ENCODE measurements around the gene DPP4. TPM values are rescaled to one million over a fixed set of nuclear protein-coding genes. Genes with fewer than 3 reads are reported as not detected.

The DPP4 gene
- total and polyA plus RNA-seq, 2 experiments from 2014 or later, result 31.6 to 39.9 TPM

DNA sequence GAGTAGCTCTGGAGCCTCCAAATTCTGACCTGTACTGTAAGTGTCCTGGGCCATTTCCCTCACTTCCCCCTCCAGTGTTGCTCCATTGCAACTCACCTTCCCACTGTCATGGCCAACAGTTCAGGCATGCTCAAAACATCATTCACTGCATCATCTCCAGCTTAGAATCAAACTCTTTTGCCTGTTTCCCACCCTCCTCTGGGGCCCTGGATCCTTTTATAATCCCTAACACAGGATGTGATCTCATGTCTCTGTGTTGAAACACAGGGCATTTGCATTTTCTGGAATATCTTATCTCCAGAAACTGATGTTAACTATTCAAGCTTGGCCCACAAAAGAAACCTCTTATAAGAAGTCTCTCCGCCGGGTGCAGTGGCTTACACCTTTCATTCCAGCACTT, 3.0 kb downstream of the DPP4 start:
- TF ChIP-seq EZH2 (IDR thresholded peaks at IDR 0.05; ENCODE audit: insufficient read depth, poor library complexity, severe bottlenecking) (no peak), EZH2phosphoT487 (IDR thresholded peaks at IDR 0.05; ENCODE audit: insufficient read depth, low read depth) (no peak)
- Histone ChIP-seq H3K9ac (no peak overlapping the region), H2AFZ (no peak overlapping the region), H3K27me3 (replicated peaks; ENCODE audit: insufficient read depth) (no peaks in the 10 kb centered on the region), H3K36me3 (ENCODE audit: low read depth) (no peaks in the 10 kb centered on the region), H3K79me2 (ENCODE audit: insufficient read depth) (no peaks in the 10 kb centered on the region; the same call in 1 of the 2 replicates), H4K20me1 (ENCODE audit: insufficient read depth) (no peaks in the 10 kb centered on the region), H3K27ac (no peak overlapping the region), H3K4me3 (no peak overlapping the region), H3K9me3 (ENCODE audit: low read depth) (no peaks in the 10 kb centered on the region), H3K9me2 (ENCODE audit: insufficient read depth) (no peaks in the 10 kb centered on the region), H3K4me2 (ENCODE audit: unreplicated experiment) (peak overlapping the region; percentile 89), H3F3A (ENCODE audit: insufficient read depth) (peaks cover 38% of the 10 kb centered on the region), H3K4me1 (ENCODE audit: insufficient read depth) (peaks cover 60% of the 10 kb centered on the region)
- in situ Hi-C loops (cut with MboI), result no loop called here
- DNase-seq, result no peak
- WGBS, 2 experiments (ENCODE audit: low coverage in 1 of 2, low lambda C conversion rate in 2 of 2, missing lambda C conversion rate in 2 of 2), result 85 to 90% methylated on average over 2 of the region's 2 CpGs

DNA sequence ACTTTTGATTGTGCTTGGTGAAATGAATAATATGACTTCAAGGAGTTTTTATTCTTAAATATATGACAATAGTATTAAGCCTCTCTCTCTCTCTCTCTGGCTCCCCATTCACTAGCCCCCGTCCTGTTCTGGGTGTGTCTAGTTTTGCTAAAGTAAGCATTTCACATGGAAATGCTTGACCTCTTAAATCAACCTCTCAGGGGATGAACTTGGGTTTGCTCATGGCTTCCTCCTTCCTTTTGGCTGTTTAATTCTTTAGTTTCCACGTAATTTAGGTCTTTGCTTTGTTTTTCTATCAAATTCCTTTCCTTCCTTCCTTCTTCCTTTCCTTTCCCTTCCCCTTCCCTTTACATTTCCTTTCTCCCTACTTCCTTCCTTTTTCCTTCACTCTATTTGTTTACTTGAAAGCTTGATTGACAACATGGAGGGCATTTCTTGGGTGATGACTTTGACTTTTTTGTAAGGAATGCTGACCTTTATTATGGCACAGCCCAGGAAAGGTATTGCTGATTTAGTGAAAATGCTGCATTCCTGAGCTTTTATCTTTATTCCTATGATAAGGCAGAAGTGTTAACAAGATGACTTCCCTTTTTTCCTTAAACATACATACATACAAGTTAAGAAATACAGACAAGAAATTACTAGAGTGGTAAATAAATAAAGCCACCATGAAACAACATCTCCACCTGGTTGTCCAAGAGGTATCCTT, 3.6 kb downstream of the DPP4 start:
- Histone ChIP-seq H3K27me3 (replicated peaks; ENCODE audit: insufficient read depth) (no peaks in the 10 kb centered on the region), H4K20me1 (ENCODE audit: insufficient read depth) (no peaks in the 10 kb centered on the region; the same call in 1 of the 2 replicates), H3K79me2 (ENCODE audit: insufficient read depth) (no peaks in the 10 kb centered on the region; the same call in 1 of the 2 replicates), H3K4me2 (ENCODE audit: unreplicated experiment) (peak overlapping the region; percentile 33), H3K4me1 (ENCODE audit: insufficient read depth) (peaks cover 55% of the 10 kb centered on the region), H3K4me3 (no peak overlapping the region), H3K9me2 (ENCODE audit: insufficient read depth) (no peaks in the 10 kb centered on the region), H3K36me3 (ENCODE audit: low read depth) (no peaks in the 10 kb centered on the region), H3K9ac (no peak overlapping the region), H3K9me3 (ENCODE audit: low read depth) (no peaks in the 10 kb centered on the region), H3K27ac (no peak overlapping the region), H2AFZ (0 out of 2 replicates have a peak overlapping the region, but pooled peaks have one; percentile 34), H3F3A (ENCODE audit: insufficient read depth) (peaks cover 32% of the 10 kb centered on the region)
- TF ChIP-seq EZH2 (IDR thresholded peaks at IDR 0.05; ENCODE audit: insufficient read depth, poor library complexity, severe bottlenecking) (no peak), EZH2phosphoT487 (IDR thresholded peaks at IDR 0.05; ENCODE audit: insufficient read depth, low read depth) (no peak)
- in situ Hi-C loops (cut with MboI), result no loop called here
- DNase-seq, result no peak
- WGBS, 2 experiments (ENCODE audit: low coverage in 1 of 2, low lambda C conversion rate in 2 of 2, missing lambda C conversion rate in 2 of 2), result 10 to 13% methylated on average over 2 of the region's 2 CpGs

DNA sequence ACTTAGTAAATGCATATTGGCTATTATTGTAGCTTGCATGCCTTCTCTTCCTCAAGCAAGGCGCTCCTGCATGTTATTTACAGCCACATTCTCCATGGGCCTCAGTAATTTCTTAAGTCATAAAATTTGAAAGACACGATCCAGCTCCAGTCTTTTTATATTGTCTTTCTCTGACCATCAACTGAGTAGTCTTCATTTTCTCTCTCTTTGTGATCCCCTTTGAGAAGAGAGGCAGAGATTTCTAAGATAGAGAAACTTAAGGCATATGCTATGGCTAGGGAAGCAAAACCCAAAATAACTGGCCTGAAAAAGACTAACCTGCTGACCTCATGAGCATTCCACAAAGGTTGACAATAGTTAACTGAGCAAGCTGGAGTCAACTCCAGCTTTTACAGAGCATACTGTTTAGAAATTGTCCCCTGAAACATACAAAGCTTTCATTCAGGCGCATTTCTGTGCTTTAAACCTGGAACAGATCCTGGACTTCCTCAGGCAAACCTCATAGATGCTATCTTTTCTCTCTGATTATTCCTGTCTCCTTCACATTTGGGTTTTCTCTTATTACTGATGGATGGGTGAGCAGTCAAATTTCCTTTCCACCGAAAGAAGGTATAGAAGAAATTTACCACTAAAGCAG, 4.6 kb downstream of the DPP4 start:
- H3K36me3 ChIP-seq (ENCODE audit: low read depth), result no peaks in the 10 kb centered on the region
- WGBS, 2 experiments (ENCODE audit: low coverage in 1 of 2, low lambda C conversion rate in 2 of 2, missing lambda C conversion rate in 2 of 2), result 98 to 100% methylated on average over 4 of the region's 4 CpGs
- H3K27me3 ChIP-seq (replicated peaks; ENCODE audit: insufficient read depth), result no peaks in the 10 kb centered on the region
- no peak overlapping the region for H3K4me2 ChIP-seq (ENCODE audit: unreplicated experiment)
- DNase-seq, result no peak
- in situ Hi-C loops (cut with MboI), result no loop called here
- no peaks in the 10 kb centered on the region; the same call in none of the 2 replicates for H3K79me2 ChIP-seq (ENCODE audit: insufficient read depth)
- TF ChIP-seq EZH2phosphoT487 (IDR thresholded peaks at IDR 0.05; ENCODE audit: insufficient read depth, low read depth) (no peak), EZH2 (IDR thresholded peaks at IDR 0.05; ENCODE audit: insufficient read depth, poor library complexity, severe bottlenecking) (no peak)
- H3K27ac ChIP-seq, result no peak overlapping the region
- H4K20me1 ChIP-seq (ENCODE audit: insufficient read depth), result no peaks in the 10 kb centered on the region; the same call in 1 of the 2 replicates
- no peak overlapping the region for H3K4me3 ChIP-seq
- no peak overlapping the region for H2AFZ ChIP-seq
- H3K9ac ChIP-seq, result no peak overlapping the region
- H3K9me2 ChIP-seq (ENCODE audit: insufficient read depth), result no peaks in the 10 kb centered on the region
- peaks cover 45% of the 10 kb centered on the region for H3K4me1 ChIP-seq (ENCODE audit: insufficient read depth)
- no peaks in the 10 kb centered on the region for H3K9me3 ChIP-seq (ENCODE audit: low read depth)
- peaks cover 22% of the 10 kb centered on the region for H3F3A ChIP-seq (ENCODE audit: insufficient read depth)

DNA sequence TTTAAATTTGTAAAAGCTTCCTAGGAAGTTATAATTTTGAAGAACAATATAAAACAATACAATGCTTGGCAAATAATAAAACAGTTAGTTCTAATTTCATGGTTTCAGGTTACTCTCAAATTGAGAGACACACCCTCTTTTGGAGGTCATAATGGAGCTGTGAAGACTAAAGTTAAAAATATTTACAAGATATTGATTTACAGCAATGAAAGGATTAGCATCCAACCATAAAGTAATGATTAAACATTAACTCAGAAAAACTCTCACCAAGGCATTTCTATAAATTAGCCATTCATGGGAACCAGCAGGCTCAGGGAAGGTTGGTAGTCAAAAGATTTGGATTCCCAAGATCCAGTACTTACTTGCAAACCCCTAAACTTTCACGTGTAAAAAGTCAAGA, 6.4 kb downstream of the DPP4 start:
- in situ Hi-C loops (cut with MboI), result no loop called here
- Histone ChIP-seq H3K27ac (no peak overlapping the region), H3K9me2 (ENCODE audit: insufficient read depth) (no peaks in the 10 kb centered on the region), H3K79me2 (ENCODE audit: insufficient read depth) (no peaks in the 10 kb centered on the region; the same call in none of the 2 replicates), H3K4me2 (ENCODE audit: unreplicated experiment) (no peak overlapping the region), H3K4me3 (no peak overlapping the region), H3K4me1 (ENCODE audit: insufficient read depth) (peaks cover 35% of the 10 kb centered on the region), H3F3A (ENCODE audit: insufficient read depth) (peaks cover 19% of the 10 kb centered on the region), H3K27me3 (replicated peaks; ENCODE audit: insufficient read depth) (no peaks in the 10 kb centered on the region), H4K20me1 (ENCODE audit: insufficient read depth) (no peaks in the 10 kb centered on the region; the same call in 1 of the 2 replicates), H3K36me3 (ENCODE audit: low read depth) (no peaks in the 10 kb centered on the region), H3K9ac (no peak overlapping the region), H3K9me3 (ENCODE audit: low read depth) (no peaks in the 10 kb centered on the region), H2AFZ (no peak overlapping the region)
- TF ChIP-seq EZH2 (IDR thresholded peaks at IDR 0.05; ENCODE audit: insufficient read depth, poor library complexity, severe bottlenecking), result no peak
- TF ChIP-seq EZH2phosphoT487 (IDR thresholded peaks at IDR 0.05; ENCODE audit: insufficient read depth, low read depth), result no peak
- WGBS, 2 experiments (ENCODE audit: low coverage in 1 of 2, low lambda C conversion rate in 2 of 2, missing lambda C conversion rate in 2 of 2), result 96 to 97% methylated on average over 1 of the region's 1 CpG
- no peak for DNase-seq
